SU-DHL-6 (cell line): ENCODE measurements around the gene SKIC8.

Experiments used
- H2AFZ ChIP-seq: fragments of 200-600 bp; sonication (generic); 2 replicates; pipeline ENCODE4 v1.6.1; 2014; ENCODE audit warnings: low read depth, mild to moderate bottlenecking, moderate library complexity, mixed read lengths, antibody characterized with exemption, low read length; ENCODE audit not compliant: severe bottlenecking
- H3F3A ChIP-seq: fragments of 200-600 bp; shearing (Covaris generic); 2 replicates; pipeline ENCODE4 v1.6.0; 2016; ENCODE audit warnings: antibody characterized with exemption, mild to moderate bottlenecking; ENCODE audit not compliant: insufficient read depth
- H3K27ac ChIP-seq: fragments of 200-600 bp; sonication (generic); 2 replicates; pipeline ENCODE4 v1.5.1; 2016; ENCODE audit warnings: low read depth, mild to moderate bottlenecking, low read length, moderate library complexity, mixed read lengths
- H3K27me3 ChIP-seq: fragments of 200-600 bp; sonication (generic), shearing (Covaris generic); 2 replicates; pipeline ENCODE4 v1.6.0; 2014; ENCODE audit warnings: mild to moderate bottlenecking, low read length
- H3K36me3 ChIP-seq: fragments of 200-600 bp; sonication (generic); 2 replicates; pipeline ENCODE4 v1.6.1; 2014; ENCODE audit warnings: mild to moderate bottlenecking, low read length, mixed read lengths
- H3K4me2 ChIP-seq: fragments of 300-600, 200-600 bp; shearing (Covaris generic), sonication (generic); 2 replicates; pipeline ENCODE4 v1.6.0; 2014; ENCODE audit warnings: low read length, low read depth, mild to moderate bottlenecking; ENCODE audit not compliant: poor library complexity, severe bottlenecking
- H3K4me3 ChIP-seq: fragments of 200-600 bp; sonication (generic); 2 replicates; pipeline ENCODE4 v1.5.1; 2014; ENCODE audit warnings: antibody characterized with exemption, low read length, mild to moderate bottlenecking, mixed read lengths; ENCODE audit not compliant: insufficient read depth, poor library complexity, severe bottlenecking
- H3K79me2 ChIP-seq: fragments of 200-600 bp; sonication (generic); 2 replicates; pipeline ENCODE4 v1.6.1; 2014; ENCODE audit warnings: mild to moderate bottlenecking, low read length, moderate library complexity; ENCODE audit not compliant: insufficient read depth
- H3K9ac ChIP-seq: fragments of 200-600 bp; sonication (generic); 2 replicates; pipeline ENCODE4 v1.7.0; 2014; ENCODE audit warnings: mild to moderate bottlenecking, low read length
- H3K9me2 ChIP-seq: fragments of 200-600 bp; sonication (generic); replicated peaks from 2 replicates; pipeline ENCODE4 v1.6.1; 2014; ENCODE audit warnings: low read length; ENCODE audit not compliant: insufficient read depth
- H3K9me3 ChIP-seq: fragments of 200-600 bp; sonication (generic); 2 replicates; pipeline ENCODE4 v1.6.1; 2014; ENCODE audit warnings: low read length, mixed read lengths; ENCODE audit not compliant: insufficient read depth
- H4K20me1 ChIP-seq: fragments of 200-600 bp; sonication (generic); 2 replicates; pipeline ENCODE4 v1.6.1; 2014; ENCODE audit warnings: low read depth, mild to moderate bottlenecking, antibody characterized with exemption, low read length, moderate library complexity, mixed read lengths
- EZH2phosphoT487 ChIP-seq: fragments of 200-600 bp; sonication (generic), shearing (Covaris generic); conservative IDR thresholded peaks from 2 replicates; pipeline ENCODE4 v1.6.1; 2018; ENCODE audit warnings: mild to moderate bottlenecking, antibody characterized with exemption, low read length, moderate library complexity, mixed read lengths
- TF ChIP-seq, protein P1 (sequence below): fragments of 200-600 bp; sonication (generic); IDR thresholded peaks from one replicate; pipeline ENCODE4 v1.5.1; 2017; ENCODE audit warnings: antibody characterized with exemption, mild to moderate bottlenecking, low read length, moderate library complexity; ENCODE audit not compliant: insufficient read depth, poor library complexity, severe bottlenecking

SKIC8 gene

DNA sequence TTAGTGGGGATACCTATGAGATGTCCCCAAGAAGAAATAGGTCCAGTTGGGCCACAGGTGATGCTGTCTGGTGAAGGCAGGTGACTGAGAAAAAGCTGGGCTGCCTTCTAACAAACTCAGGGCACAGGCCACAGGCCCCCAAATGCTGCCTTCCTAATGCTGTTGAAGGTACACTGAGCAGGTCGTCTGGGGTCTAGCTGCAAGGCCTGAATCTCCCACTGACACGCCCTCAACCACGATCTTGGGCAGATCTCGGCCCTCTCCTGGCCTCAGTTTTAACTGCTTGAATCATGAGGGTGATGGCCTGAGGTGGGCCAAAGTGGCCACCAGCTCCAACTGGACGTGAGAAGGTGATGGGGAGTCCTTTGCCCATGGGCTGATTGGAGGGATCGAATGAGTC lies 62.9 kb downstream of the SKIC8 start:
- H3K4me3 ChIP-seq = no peak overlapping the region

DNA sequence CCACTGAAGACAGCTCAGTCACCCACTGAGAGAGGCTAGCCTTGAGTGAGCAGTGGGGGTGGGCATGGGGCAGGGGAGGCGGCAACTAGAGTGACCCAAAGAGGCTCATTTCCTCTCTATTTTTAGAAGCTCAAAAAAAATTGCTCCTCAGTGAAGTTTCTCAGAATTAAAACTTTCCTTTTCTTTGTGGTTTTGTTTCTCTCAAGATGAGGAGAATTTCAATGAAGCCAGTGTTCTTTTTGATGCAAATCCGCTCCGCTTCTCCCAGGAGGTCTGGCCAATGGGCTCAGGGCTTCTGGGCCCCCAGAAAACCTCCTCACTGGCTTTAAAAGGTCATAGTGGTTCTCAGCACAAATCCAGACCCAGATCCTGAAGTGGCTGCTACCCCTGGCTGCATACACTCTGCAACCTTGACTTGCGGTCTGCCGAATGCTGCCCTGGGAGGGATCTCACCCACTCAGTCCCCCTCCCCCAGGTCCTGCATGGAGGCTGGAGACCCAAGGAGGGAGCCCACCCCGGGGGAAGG lies 64.8 kb downstream of the SKIC8 start, which contains the start of gene ACSBG1:
ACSBG1 (minus strand) TSS at position 51 of the 526 bp plus-strand sequence. CDS start 64 bp downstream, outside the sequence.
- Histone ChIP-seq H2AFZ (no peak within 1 kb of the TSS), H3F3A (no peaks in the 10 kb centered on the region), H3K9ac (no peak within 1 kb of the TSS), H3K9me3 (no peaks in the 10 kb centered on the region), H3K27me3 (no peaks in the 10 kb centered on the region), H3K4me3 (no peak within 1 kb of the TSS), H3K36me3 (no peaks in the 10 kb centered on the region), H3K27ac (no peak within 1 kb of the TSS), H3K9me2 (no peaks in the 10 kb centered on the region), H4K20me1 (no peaks in the 10 kb centered on the region), H3K4me2 (no peak within 1 kb of the TSS), H3K79me2 (no peaks in the 10 kb centered on the region)
- TF ChIP-seq, protein P1, sequence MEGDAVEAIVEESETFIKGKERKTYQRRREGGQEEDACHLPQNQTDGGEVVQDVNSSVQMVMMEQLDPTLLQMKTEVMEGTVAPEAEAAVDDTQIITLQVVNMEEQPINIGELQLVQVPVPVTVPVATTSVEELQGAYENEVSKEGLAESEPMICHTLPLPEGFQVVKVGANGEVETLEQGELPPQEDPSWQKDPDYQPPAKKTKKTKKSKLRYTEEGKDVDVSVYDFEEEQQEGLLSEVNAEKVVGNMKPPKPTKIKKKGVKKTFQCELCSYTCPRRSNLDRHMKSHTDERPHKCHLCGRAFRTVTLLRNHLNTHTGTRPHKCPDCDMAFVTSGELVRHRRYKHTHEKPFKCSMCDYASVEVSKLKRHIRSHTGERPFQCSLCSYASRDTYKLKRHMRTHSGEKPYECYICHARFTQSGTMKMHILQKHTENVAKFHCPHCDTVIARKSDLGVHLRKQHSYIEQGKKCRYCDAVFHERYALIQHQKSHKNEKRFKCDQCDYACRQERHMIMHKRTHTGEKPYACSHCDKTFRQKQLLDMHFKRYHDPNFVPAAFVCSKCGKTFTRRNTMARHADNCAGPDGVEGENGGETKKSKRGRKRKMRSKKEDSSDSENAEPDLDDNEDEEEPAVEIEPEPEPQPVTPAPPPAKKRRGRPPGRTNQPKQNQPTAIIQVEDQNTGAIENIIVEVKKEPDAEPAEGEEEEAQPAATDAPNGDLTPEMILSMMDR = no peak

More for the DNA sequence above, 62.9 kb downstream of the SKIC8 start:
- no peaks in the 10 kb centered on the region for H3F3A ChIP-seq
- no peak overlapping the region for H3K27ac ChIP-seq
- H3K9ac ChIP-seq = no peak overlapping the region
- no peak for TF ChIP-seq EZH2phosphoT487
- TF ChIP-seq, protein P1 = no peak
- no peaks in the 10 kb centered on the region for H3K9me3 ChIP-seq
- H4K20me1 ChIP-seq = no peaks in the 10 kb centered on the region
- H2AFZ ChIP-seq = no peak overlapping the region
- H3K36me3 ChIP-seq = no peaks in the 10 kb centered on the region
- no peaks in the 10 kb centered on the region for H3K9me2 ChIP-seq
- H3K4me2 ChIP-seq = no peak overlapping the region
- no peaks in the 10 kb centered on the region for H3K79me2 ChIP-seq
- H3K27me3 ChIP-seq = no peaks in the 10 kb centered on the region

DNA sequence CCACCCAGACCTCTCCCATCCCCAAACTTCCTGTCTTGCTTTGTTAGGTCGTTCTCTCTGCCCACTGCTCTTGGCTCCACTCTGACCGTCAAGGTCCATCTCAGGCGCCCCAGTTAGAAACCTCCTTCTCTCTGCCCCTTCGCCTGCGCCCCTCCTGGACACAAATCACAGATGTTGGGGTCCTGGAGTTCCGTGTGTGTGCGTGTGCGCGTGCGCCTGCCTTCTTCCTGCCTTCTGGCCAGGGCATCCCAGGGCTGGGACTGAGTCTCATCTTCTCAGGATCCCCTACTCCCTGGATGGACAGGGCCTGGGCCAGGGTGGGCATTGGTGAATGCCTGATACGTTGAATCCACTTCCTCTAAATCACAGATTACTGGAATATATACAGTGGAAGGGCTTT lies 65.9 kb downstream of the SKIC8 start:
- no peaks in the 10 kb centered on the region for H3F3A ChIP-seq
- H3K27ac ChIP-seq = no peak overlapping the region
- no peak overlapping the region for H3K4me2 ChIP-seq
- H3K4me3 ChIP-seq = no peak overlapping the region
- no peaks in the 10 kb centered on the region for H3K27me3 ChIP-seq
- TF ChIP-seq EZH2phosphoT487 = no peak
- TF ChIP-seq, protein P1 = no peak
- H2AFZ ChIP-seq = no peak overlapping the region
- H3K79me2 ChIP-seq = no peaks in the 10 kb centered on the region
- H3K9me2 ChIP-seq = no peaks in the 10 kb centered on the region
- no peaks in the 10 kb centered on the region for H4K20me1 ChIP-seq
- no peak overlapping the region for H3K9ac ChIP-seq
- no peaks in the 10 kb centered on the region for H3K9me3 ChIP-seq
- no peaks in the 10 kb centered on the region for H3K36me3 ChIP-seq
